Stomach (tissue), 4 donors: ENCODE measurements around the gene SLC2A4RG.

ENCODE experiments used
- EP300 ChIP-seq: sonication (generic); formaldehyde crosslinking; IDR thresholded peaks from one replicate; pipeline ENCODE4 v1.6.1; 2017; ENCODE audit warnings: antibody characterized with exemption
- POLR2A ChIP-seq, 4 donors: fragments of 450-650 bp; IDR thresholded peaks; one replicate each; pipeline ENCODE4 v1.6.1; 2016; ENCODE audit warnings: antibody characterized with exemption in 4 of 4, control low read depth in 2 of 4, mild to moderate bottlenecking in 1 of 4, moderate library complexity in 1 of 4
- POLR2AphosphoS5 ChIP-seq, 3 donors: sonication (generic); formaldehyde crosslinking; IDR thresholded peaks; one replicate each; pipeline ENCODE4 v1.6.1; 2016; ENCODE audit warnings: antibody characterized with exemption in 3 of 3
- TF ChIP-seq, protein P1 (sequence below), 7 experiments: fragments of 450-650 bp in 4 of 7; fragments of 200-600 bp in 3 of 7; sonication (generic) in 3 of 7; IDR thresholded peaks; one replicate each; pipeline ENCODE4 v1.5.1; 2016 to 2019; ENCODE audit warnings: antibody characterized with exemption in 7 of 7, control low read depth in 2 of 7, mild to moderate bottlenecking in 1 of 7

GRCh38 chr20:63733117-63733516, 6.5 kb upstream of the SLC2A4RG start:
- TF ChIP-seq, protein P1, sequence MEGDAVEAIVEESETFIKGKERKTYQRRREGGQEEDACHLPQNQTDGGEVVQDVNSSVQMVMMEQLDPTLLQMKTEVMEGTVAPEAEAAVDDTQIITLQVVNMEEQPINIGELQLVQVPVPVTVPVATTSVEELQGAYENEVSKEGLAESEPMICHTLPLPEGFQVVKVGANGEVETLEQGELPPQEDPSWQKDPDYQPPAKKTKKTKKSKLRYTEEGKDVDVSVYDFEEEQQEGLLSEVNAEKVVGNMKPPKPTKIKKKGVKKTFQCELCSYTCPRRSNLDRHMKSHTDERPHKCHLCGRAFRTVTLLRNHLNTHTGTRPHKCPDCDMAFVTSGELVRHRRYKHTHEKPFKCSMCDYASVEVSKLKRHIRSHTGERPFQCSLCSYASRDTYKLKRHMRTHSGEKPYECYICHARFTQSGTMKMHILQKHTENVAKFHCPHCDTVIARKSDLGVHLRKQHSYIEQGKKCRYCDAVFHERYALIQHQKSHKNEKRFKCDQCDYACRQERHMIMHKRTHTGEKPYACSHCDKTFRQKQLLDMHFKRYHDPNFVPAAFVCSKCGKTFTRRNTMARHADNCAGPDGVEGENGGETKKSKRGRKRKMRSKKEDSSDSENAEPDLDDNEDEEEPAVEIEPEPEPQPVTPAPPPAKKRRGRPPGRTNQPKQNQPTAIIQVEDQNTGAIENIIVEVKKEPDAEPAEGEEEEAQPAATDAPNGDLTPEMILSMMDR (IDR thresholded peaks at IDR 0.05): no peak
- TF ChIP-seq POLR2A (IDR thresholded peaks at IDR 0.05) (no peak), POLR2AphosphoS5 (IDR thresholded peaks at IDR 0.05) (no peak), EP300 (no peak)
